GM23338 (cell line): ENCODE data around the gene ATP8A2.

Source experiments
- CREB1 ChIP-seq: fragments of 250-450 bp; sonication (Bioruptor Pico); IDR thresholded peaks from 2 replicates; pipeline ENCODE4 v1.5.0; 2020; ENCODE audit warnings: low read depth, mild to moderate bottlenecking, moderate library complexity
- CTCF ChIP-seq, 2 experiments: fragments of 200-600 bp in 1 of 2; sonication (generic) in 1 of 2; conservative IDR thresholded peaks; 2 replicates each; pipeline versions ENCODE4 v1.5.1 to v1.6.1; 2016 to 2017; ENCODE audit warnings: antibody characterized with exemption in 2 of 2, low read depth in 2 of 2, mild to moderate bottlenecking in 2 of 2, moderate library complexity in 1 of 2
- ETS1 ChIP-seq: IDR thresholded peaks from 2 replicates; pipeline ENCODE4 v1.6.1; 2016; ENCODE audit warnings: antibody characterized with exemption
- EZH2 ChIP-seq: fragments of 200-600 bp; sonication (generic); IDR thresholded peaks from one replicate; pipeline ENCODE4 v1.8.0; 2017; ENCODE audit warnings: antibody characterized with exemption, mild to moderate bottlenecking, low read depth; ENCODE audit not compliant: unreplicated experiment
- EZH2phosphoT487 ChIP-seq: fragments of 200-600 bp; sonication (generic); IDR thresholded peaks from one replicate; pipeline ENCODE4 v1.8.1; 2018; ENCODE audit warnings: antibody characterized with exemption; ENCODE audit not compliant: unreplicated experiment
- JUNB ChIP-seq: IDR thresholded peaks from one replicate; pipeline ENCODE4 v1.6.1; 2016; ENCODE audit warnings: antibody characterized with exemption; ENCODE audit not compliant: unreplicated experiment
- NANOG ChIP-seq: IDR thresholded peaks from 2 replicates; pipeline ENCODE4 v1.6.1; 2016; ENCODE audit warnings: antibody characterized with exemption, borderline replicate concordance
- POLR2AphosphoS5 ChIP-seq: IDR thresholded peaks from 2 replicates; pipeline ENCODE4 v1.6.1; 2016; ENCODE audit warnings: antibody characterized with exemption, low read depth
- STAT1 ChIP-seq: IDR thresholded peaks from one replicate; pipeline ENCODE4 v1.6.1; 2016; ENCODE audit warnings: antibody characterized with exemption; ENCODE audit not compliant: unreplicated experiment
- ZNF114 ChIP-seq: fragments of 250-450 bp; sonication (Bioruptor Pico); IDR thresholded peaks from 2 replicates; pipeline ENCODE4 v1.5.0; 2020; ENCODE audit warnings: mild to moderate bottlenecking, moderate library complexity
- TF ChIP-seq, protein P1 (sequence below): IDR thresholded peaks from one replicate; pipeline ENCODE4 v1.6.1; 2018; ENCODE audit warnings: antibody characterized with exemption; ENCODE audit not compliant: unreplicated experiment

GRCh38 chr13:25898991-25899390 lies 527.2 kb downstream of the ATP8A2 start:
- TF ChIP-seq JUNB: no peak
- no peak for TF ChIP-seq CTCF (conservative IDR thresholded peaks at IDR 0.05; ENCODE audit: low read depth in 2 of 2)
- TF ChIP-seq EZH2phosphoT487: no peak
- no peak for TF ChIP-seq EZH2
- TF ChIP-seq NANOG: no peak
- TF ChIP-seq, protein P1, sequence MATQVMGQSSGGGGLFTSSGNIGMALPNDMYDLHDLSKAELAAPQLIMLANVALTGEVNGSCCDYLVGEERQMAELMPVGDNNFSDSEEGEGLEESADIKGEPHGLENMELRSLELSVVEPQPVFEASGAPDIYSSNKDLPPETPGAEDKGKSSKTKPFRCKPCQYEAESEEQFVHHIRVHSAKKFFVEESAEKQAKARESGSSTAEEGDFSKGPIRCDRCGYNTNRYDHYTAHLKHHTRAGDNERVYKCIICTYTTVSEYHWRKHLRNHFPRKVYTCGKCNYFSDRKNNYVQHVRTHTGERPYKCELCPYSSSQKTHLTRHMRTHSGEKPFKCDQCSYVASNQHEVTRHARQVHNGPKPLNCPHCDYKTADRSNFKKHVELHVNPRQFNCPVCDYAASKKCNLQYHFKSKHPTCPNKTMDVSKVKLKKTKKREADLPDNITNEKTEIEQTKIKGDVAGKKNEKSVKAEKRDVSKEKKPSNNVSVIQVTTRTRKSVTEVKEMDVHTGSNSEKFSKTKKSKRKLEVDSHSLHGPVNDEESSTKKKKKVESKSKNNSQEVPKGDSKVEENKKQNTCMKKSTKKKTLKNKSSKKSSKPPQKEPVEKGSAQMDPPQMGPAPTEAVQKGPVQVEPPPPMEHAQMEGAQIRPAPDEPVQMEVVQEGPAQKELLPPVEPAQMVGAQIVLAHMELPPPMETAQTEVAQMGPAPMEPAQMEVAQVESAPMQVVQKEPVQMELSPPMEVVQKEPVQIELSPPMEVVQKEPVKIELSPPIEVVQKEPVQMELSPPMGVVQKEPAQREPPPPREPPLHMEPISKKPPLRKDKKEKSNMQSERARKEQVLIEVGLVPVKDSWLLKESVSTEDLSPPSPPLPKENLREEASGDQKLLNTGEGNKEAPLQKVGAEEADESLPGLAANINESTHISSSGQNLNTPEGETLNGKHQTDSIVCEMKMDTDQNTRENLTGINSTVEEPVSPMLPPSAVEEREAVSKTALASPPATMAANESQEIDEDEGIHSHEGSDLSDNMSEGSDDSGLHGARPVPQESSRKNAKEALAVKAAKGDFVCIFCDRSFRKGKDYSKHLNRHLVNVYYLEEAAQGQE: no peak
- TF ChIP-seq POLR2AphosphoS5: no peak
- TF ChIP-seq CREB1 (CRISPR knock-in tag): no peak
- TF ChIP-seq ETS1: no peak
- TF ChIP-seq STAT1: no peak
- TF ChIP-seq ZNF114: no peak
